Ecto neural progenitor cell (in vitro differentiated cells): ENCODE data around the gene DUSP23.

ENCODE experiments used
- DNase-seq: peaks from one replicate; pipeline ENCODE4 v3.0.0-alpha.2; 2018; ENCODE audit warnings: low spot score

The DUSP23 gene

DNA sequence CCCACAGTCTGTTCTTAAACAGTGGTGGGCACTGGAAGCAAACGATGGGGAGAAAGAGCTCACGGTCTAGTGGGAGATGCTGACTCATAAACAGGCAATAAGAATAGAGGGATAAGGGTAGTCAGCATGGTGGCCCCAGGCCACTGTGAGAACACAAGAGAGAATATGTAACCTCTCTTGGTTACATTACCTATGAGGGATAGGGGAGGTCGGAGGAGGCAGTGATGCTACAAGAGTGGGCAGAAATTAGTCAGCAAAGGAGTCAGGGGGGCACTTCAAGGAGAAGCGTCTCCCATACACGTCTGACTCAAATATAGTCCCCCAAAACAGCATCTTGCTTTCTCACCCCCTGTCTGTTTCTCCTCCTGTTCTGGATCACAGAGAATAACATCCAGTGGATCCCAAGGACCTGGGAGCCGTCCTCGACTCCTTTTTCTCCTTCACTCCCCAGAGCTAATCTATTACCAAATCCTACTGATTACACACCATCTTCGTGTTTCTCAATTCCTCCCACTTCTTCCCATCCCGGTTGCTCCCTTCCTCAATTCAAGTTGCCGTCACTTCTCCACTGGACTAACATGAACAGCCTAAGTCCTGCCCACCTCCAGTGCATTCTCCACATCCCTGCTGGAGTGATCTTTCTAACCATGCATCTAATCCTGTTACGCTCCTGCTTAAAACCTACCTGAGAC is 48.0 kb downstream of the DUSP23 start:
- no peak for DNase-seq

- peak; percentile 68 for DNase-seq
These were observed 48.5 kb downstream of the DUSP23 start for GRCh38 chr1:159829273-159829634.

DNA sequence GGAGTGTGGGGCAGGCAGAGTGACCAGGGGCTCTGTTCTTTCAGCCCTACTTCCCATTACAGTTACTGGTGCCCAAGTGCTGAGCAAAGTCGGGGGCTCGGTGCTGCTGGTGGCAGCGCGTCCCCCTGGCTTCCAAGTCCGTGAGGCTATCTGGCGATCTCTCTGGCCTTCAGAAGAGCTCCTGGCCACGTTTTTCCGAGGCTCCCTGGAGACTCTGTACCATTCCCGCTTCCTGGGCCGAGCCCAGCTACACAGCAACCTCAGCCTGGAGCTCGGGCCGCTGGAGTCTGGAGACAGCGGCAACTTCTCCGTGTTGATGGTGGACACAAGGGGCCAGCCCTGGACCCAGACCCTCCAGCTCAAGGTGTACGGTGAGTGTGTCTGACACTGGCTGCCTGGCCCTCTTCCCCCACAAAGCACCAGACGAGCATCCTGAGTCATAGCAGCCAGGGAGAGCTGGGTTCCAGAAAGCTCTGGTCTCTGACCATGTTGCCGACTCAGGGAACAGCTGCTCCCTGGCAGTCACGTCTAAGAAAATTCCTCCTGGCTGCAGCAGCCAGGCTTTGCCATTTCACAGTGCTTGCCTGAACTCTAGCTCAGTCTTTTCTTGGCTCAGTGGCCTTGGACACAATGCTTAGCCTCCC is 49.2 kb downstream of the DUSP23 start:
- DNase-seq: no peak

DNA sequence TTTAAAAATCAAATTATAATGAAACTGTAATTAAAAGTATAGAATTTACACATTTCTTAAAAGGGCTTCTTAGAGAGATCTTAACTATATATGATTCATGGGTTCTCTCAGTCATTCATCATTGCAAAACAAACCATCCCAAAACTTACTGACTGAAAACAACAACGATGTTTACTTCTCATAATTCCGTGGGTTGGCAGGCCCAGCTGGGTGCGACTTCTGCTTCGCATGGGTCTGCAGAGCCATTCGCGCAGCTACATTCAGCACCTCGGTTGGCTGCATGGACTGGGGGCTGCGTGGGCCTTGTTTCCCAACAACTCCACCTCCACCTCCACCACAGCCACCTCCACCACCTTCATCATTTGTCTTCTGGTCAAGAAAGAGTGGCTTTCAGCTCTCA is 50.0 kb downstream of the DUSP23 start:
- DNase-seq: no peak

DNA sequence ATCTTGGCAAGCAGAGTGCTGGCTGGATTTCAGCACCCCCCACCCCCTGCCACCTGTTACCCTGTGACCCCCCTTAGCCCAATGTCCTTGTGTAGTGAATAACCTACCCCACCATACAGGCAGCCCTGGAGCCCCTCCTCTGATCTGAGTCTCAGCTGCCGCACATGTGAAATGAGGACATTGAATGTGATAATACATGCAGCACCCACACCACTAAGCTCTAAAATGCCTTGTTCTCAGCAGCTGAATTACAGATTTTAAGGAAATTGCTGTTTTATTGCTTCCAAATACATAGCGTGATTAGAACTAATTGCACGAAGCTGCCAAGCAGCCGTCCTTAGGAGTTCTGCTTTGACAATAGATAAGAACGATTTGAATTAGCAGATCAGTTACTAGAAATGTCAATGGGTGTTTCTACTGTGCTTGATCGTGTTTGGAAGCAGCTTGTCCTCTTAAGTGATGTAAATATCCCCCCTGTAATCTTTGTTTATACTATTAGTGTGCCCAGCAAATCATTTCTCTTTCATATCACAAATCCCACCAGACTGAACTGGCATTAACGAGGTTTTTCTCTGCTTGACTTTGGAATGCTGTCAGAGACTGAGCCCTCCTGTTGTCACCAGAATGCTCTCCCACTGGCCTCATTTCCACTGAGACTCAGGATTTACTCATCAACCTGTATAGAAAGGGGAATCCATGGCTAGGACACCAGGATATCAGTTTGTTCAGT is 50.8 kb downstream of the DUSP23 start:
- DNase-seq: no peak
